ENCODE measurements around the gene REXO1. TPM values are rescaled to one million over a fixed set of nuclear protein-coding genes. Genes with fewer than 3 reads are reported as not detected.

The REXO1 gene
- polyA plus RNA-seq, 2 of the 4 experiments (the other 2 are of a cell fraction) = 5.6 to 13.8 TPM

GRCh38 chr19:1839658-1840540, 8.4 kb downstream of the REXO1 start:
- Histone ChIP-seq H3K4me1 (no peaks in the 10 kb centered on the region), H3K4me3 (no peak overlapping the region), H3K9me3 (no peaks in the 10 kb centered on the region), H3K4me2 (no peak overlapping the region), H3K27ac (no peak overlapping the region)
- ChIA-PET CTCF (interaction anchor here (6.5 to 14.0 kb wide), 2 partner anchors 12 to 15 kb away, joined by 60 to 212 read pairs; no protein-coding TSS in a partner anchor), POLR2A (no interaction called here)
- WGBS (ENCODE audit: missing lambda C conversion rate) = 88% methylated on average over 16 of the region's 25 CpGs
- DNase-seq (ENCODE audit: low read depth in 1 of 2, low spot score in 1 of 2) (no peak), FAIRE-seq (no peak), ATAC-seq (no peak)
- TF ChIP-seq ZFP36 (IDR thresholded peaks at IDR 0.05; ENCODE audit: borderline replicate concordance, partially characterized antibody) = peak; percentile 34
- no peak for TF ChIP-seq FOXS1 (CRISPR knock-in tag; IDR thresholded peaks at IDR 0.05)

- H3K27ac ChIP-seq = 0 out of 6 replicates have a peak overlapping the region, but pooled peaks of 1 of the 2 experiments have one; percentile 13
- peak overlapping the region; percentile 34; the same call in 2 of the 3 replicates for H3K4me2 ChIP-seq
- no peaks in the 10 kb centered on the region for H3K4me1 ChIP-seq
- TF ChIP-seq CEBPB (IDR thresholded peaks at IDR 0.05) (no peak), MAZ (IDR thresholded peaks at IDR 0.05; ENCODE audit: borderline replicate concordance, low read depth, low read length) (no peak), E2F6 (IDR thresholded peaks at IDR 0.05; ENCODE audit: borderline replicate concordance, low read depth) (no peak), HOXA7 (CRISPR knock-in tag; IDR thresholded peaks at IDR 0.05) (no peak), BHLHE40 (IDR thresholded peaks at IDR 0.05; ENCODE audit: low read depth, low read length) (no peak), RAD21 (conservative IDR thresholded peaks at IDR 0.05 in 1 of 2, IDR thresholded peaks at IDR 0.05 in 1 of 2) (0 out of 5 replicates have a peak, but pooled peaks have one; percentile 7 to 15), CBX2 (IDR thresholded peaks at IDR 0.05; ENCODE audit: borderline replicate concordance, low read depth) (no peak), CTCF (IDR thresholded peaks at IDR 0.05) (peak; percentile 64), ZSCAN20 (CRISPR knock-in tag; IDR thresholded peaks at IDR 0.05) (no peak)
- POLR2A ChIA-PET = interaction anchor here (0.6 kb wide), 1 partner anchor 9 kb away, joined by 3 read pairs; no protein-coding TSS in a partner anchor
- H3K9me3 ChIP-seq = no peaks in the 10 kb centered on the region
- 19% methylated on average over 10 of the region's 23 CpGs for WGBS (ENCODE audit: missing lambda C conversion rate)
- peak; percentile 32 to 77; a peak in 5 of 6 replicates for ATAC-seq
- FAIRE-seq = no peak
- no peak overlapping the region for H3K4me3 ChIP-seq
- CTCF ChIA-PET = interaction anchor here (0.6 to 14.0 kb wide), 17 partner anchors 9 to 503 kb away, joined by 3 to 212 read pairs (median 3); no protein-coding TSS in a partner anchor
- DNase-seq (ENCODE audit: low read depth in 1 of 2, low spot score in 1 of 2) = peak in 1 of 2 experiments; percentile 64
Measured at GRCh38 chr19:1837625-1838105, 10.6 kb downstream of the REXO1 start.

- ChIA-PET CTCF (interaction anchor here (0.6 to 14.0 kb wide), 17 partner anchors 9 to 502 kb away, joined by 3 to 212 read pairs (median 3); no protein-coding TSS in a partner anchor), POLR2A (interaction anchor here (0.6 kb wide), 1 partner anchor 9 kb away, joined by 3 read pairs; no protein-coding TSS in a partner anchor)
- FAIRE-seq (no peak), ATAC-seq (no peak), DNase-seq (ENCODE audit: low read depth in 1 of 2, low spot score in 1 of 2) (no peak)
- Histone ChIP-seq H3K4me2 (no peak overlapping the region; the same call in 2 of the 3 replicates), H3K4me3 (no peak overlapping the region), H3K9me3 (no peaks in the 10 kb centered on the region), H3K27ac (no peak overlapping the region), H3K4me1 (no peaks in the 10 kb centered on the region)
- no peak for TF ChIP-seq CHD2 (IDR thresholded peaks at IDR 0.05; ENCODE audit: low read length, partially characterized antibody)
- TF ChIP-seq ESRRA (IDR thresholded peaks at IDR 0.05; ENCODE audit: borderline replicate concordance, low read length) = no peak
- TF ChIP-seq KDM1A (IDR thresholded peaks at IDR 0.05; ENCODE audit: low read depth) = no peak
- no peak for TF ChIP-seq RARB (CRISPR knock-in tag; IDR thresholded peaks at IDR 0.05)
- TF ChIP-seq HEYL (CRISPR knock-in tag; IDR thresholded peaks at IDR 0.05) = no peak
- no peak for TF ChIP-seq BCL3 (IDR thresholded peaks at IDR 0.05)
- TF ChIP-seq REST (IDR thresholded peaks at IDR 0.05) = no peak
- WGBS (ENCODE audit: missing lambda C conversion rate) = 76% methylated on average over 6 of the region's 11 CpGs
Measured at GRCh38 chr19:1837222-1837565, 11.1 kb downstream of the REXO1 start.

All from A549 (cell line).